MM.1S (cell line): ENCODE measurements around the gene ORC3.

ENCODE experiments used
- EZH2 ChIP-seq: fragments of 300-600 bp; sonication (generic); optimal IDR thresholded peaks from 2 replicates; pipeline ENCODE3; 2017; ENCODE audit warnings: low read depth, mild to moderate bottlenecking, antibody characterized with exemption, low read length, mixed read lengths
- EZH2phosphoT487 ChIP-seq: fragments of 300-600 bp; sonication (generic); IDR thresholded peaks from 2 replicates; pipeline ENCODE4 v1.6.1; 2018; ENCODE audit warnings: antibody characterized with exemption, low read length
- TF ChIP-seq, protein P1 (sequence below): fragments of 300-600 bp; sonication (generic); IDR thresholded peaks from 2 replicates; pipeline ENCODE4 v1.5.1; 2016; ENCODE audit warnings: antibody characterized with exemption, low read length, mixed read lengths

GRCh38 chr6:87636315-87636714 is 46.4 kb downstream of the ORC3 start:
- TF ChIP-seq, protein P1, sequence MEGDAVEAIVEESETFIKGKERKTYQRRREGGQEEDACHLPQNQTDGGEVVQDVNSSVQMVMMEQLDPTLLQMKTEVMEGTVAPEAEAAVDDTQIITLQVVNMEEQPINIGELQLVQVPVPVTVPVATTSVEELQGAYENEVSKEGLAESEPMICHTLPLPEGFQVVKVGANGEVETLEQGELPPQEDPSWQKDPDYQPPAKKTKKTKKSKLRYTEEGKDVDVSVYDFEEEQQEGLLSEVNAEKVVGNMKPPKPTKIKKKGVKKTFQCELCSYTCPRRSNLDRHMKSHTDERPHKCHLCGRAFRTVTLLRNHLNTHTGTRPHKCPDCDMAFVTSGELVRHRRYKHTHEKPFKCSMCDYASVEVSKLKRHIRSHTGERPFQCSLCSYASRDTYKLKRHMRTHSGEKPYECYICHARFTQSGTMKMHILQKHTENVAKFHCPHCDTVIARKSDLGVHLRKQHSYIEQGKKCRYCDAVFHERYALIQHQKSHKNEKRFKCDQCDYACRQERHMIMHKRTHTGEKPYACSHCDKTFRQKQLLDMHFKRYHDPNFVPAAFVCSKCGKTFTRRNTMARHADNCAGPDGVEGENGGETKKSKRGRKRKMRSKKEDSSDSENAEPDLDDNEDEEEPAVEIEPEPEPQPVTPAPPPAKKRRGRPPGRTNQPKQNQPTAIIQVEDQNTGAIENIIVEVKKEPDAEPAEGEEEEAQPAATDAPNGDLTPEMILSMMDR, result no peak
- TF ChIP-seq EZH2 (no peak), EZH2phosphoT487 (no peak)
